NCI-H82 treated with DMSO at 0.1 percent for 48 hours (cell line): ENCODE results near the gene SMIM31.
A peak's percentile ranks its signal among the peaks of the same experiment; 100 is the strongest.

Source experiments
- DNase-seq: peaks from one replicate; lab custom pipeline; 2025; ENCODE audit not compliant: unreplicated experiment; lab: John Stamatoyannopoulos, UW

SMIM31 gene

GRCh38 chr4:164753873-164754488, at the start of gene SMIM31:
Gene SMIM31 (plus strand): TSS chr4:164754131. CDS start chr4:164770444, 16,313 bp downstream.
- DNase-seq: no peak

GRCh38 chr4:164706675-164707074, 47.3 kb upstream of the SMIM31 start:
- no peak for DNase-seq

GRCh38 chr4:164716901-164717300, 37.0 kb upstream of the SMIM31 start:
- DNase-seq: no peak

- DNase-seq: no peak
Observed at GRCh38 chr4:164718827-164719226, 35.1 kb upstream of the SMIM31 start.

GRCh38 chr4:164725066-164725465, 28.9 kb upstream of the SMIM31 start:
- no peak for DNase-seq

- DNase-seq: no peak
Observed at GRCh38 chr4:164730705-164731393, 23.1 kb upstream of the SMIM31 start.

- DNase-seq: no peak
Observed at GRCh38 chr4:164731827-164732474, 22.0 kb upstream of the SMIM31 start.

GRCh38 chr4:164734484-164734883, 19.4 kb upstream of the SMIM31 start:
- no peak for DNase-seq

GRCh38 chr4:164748375-164748774, 5.6 kb upstream of the SMIM31 start:
- peak; percentile 8 for DNase-seq

GRCh38 chr4:164755432-164755831, 1.5 kb downstream of the SMIM31 start:
- no peak for DNase-seq

GRCh38 chr4:164756686-164757085, 2.8 kb downstream of the SMIM31 start:
- no peak for DNase-seq

GRCh38 chr4:164761241-164761640, 7.3 kb downstream of the SMIM31 start:
- no peak for DNase-seq

GRCh38 chr4:164761746-164762275, 7.9 kb downstream of the SMIM31 start:
- no peak for DNase-seq

- no peak for DNase-seq
Observed at GRCh38 chr4:164765096-164765495, 11.2 kb downstream of the SMIM31 start.

- DNase-seq: no peak
Observed at GRCh38 chr4:164765833-164766232, 11.9 kb downstream of the SMIM31 start.

- no peak for DNase-seq
Observed at GRCh38 chr4:164768516-164768915, 14.6 kb downstream of the SMIM31 start.

GRCh38 chr4:164770010-164770724, 16.2 kb downstream of the SMIM31 start:
- DNase-seq: no peak

GRCh38 chr4:164771088-164771487, 17.2 kb downstream of the SMIM31 start:
- DNase-seq: no peak

- no peak for DNase-seq
Observed at GRCh38 chr4:164772076-164772475, 18.1 kb downstream of the SMIM31 start.

GRCh38 chr4:164779080-164779479, 25.1 kb downstream of the SMIM31 start:
- no peak for DNase-seq

- DNase-seq: peak; percentile 16
Observed at GRCh38 chr4:164779811-164780216, 25.9 kb downstream of the SMIM31 start.
